RWPE2 (cell line): Measurements from ENCODE around the gene ROBO1.

Experiments
- ATAC-seq: fragments of 200-7000 bp; cut with Tn5 transposase; 3 replicates; pipeline ENCODE4 v1.9.1; 2021; ENCODE audit warnings: low read depth
- DNase-seq: peaks from one replicate; pipeline ENCODE4 v3.0.0-alpha.2; 2020; ENCODE audit warnings: low spot score
- H3K27ac ChIP-seq: fragments of 450-650 bp; 2 replicates; pipeline ENCODE4 v1.5.1; 2017; ENCODE audit warnings: mild to moderate bottlenecking; ENCODE audit not compliant: poor library complexity, severe bottlenecking
- H3K27me3 ChIP-seq: fragments of 250-450 bp; sonication (Bioruptor Pico); 2 replicates; pipeline ENCODE4 v1.5.1; 2021; ENCODE audit warnings: mild to moderate bottlenecking, moderate library complexity; ENCODE audit not compliant: insufficient read depth, poor library complexity, severe bottlenecking
- H3K36me3 ChIP-seq: fragments of 250-450 bp; sonication (Bioruptor Pico); 2 replicates; pipeline ENCODE4 v1.5.1; 2020; ENCODE audit warnings: low read depth, mild to moderate bottlenecking, moderate library complexity
- H3K4me1 ChIP-seq: fragments of 250-450 bp; sonication (Bioruptor Pico); 2 replicates; pipeline ENCODE4 v1.5.1; 2021; ENCODE audit warnings: mild to moderate bottlenecking, moderate library complexity; ENCODE audit not compliant: insufficient read depth, poor library complexity, severe bottlenecking
- H3K4me3 ChIP-seq: fragments of 250-450 bp; sonication (Bioruptor Pico); 2 replicates; pipeline ENCODE4 v1.5.1; 2021; ENCODE audit warnings: mild to moderate bottlenecking, moderate library complexity; ENCODE audit not compliant: severe bottlenecking
- H3K9me3 ChIP-seq: fragments of 250-450 bp; sonication (Bioruptor Pico); 2 replicates; pipeline ENCODE4 v1.5.1; 2021; ENCODE audit warnings: mild to moderate bottlenecking, moderate library complexity; ENCODE audit not compliant: severe bottlenecking
- CTCF ChIP-seq: fragments of 450-650 bp; IDR thresholded peaks from one replicate; pipeline ENCODE4 v1.5.1; 2017; ENCODE audit warnings: mild to moderate bottlenecking, moderate library complexity; ENCODE audit not compliant: poor library complexity, severe bottlenecking

ROBO1 gene

GRCh38 chr3:78830470-78830869 lies 937.3 kb downstream of the ROBO1 start:
- H3K27me3 ChIP-seq, result no peaks in the 10 kb centered on the region
- H3K36me3 ChIP-seq, result no peaks in the 10 kb centered on the region
- DNase-seq (no peak), ATAC-seq (no peak)
- H3K9me3 ChIP-seq, result no peaks in the 10 kb centered on the region
- H3K4me3 ChIP-seq, result no peak overlapping the region
- H3K4me1 ChIP-seq, result no peaks in the 10 kb centered on the region
- no peak for TF ChIP-seq CTCF
- no peak overlapping the region for H3K27ac ChIP-seq

- H3K36me3 ChIP-seq, result no peaks in the 10 kb centered on the region
- H3K27ac ChIP-seq, result no peak overlapping the region
- H3K9me3 ChIP-seq, result no peaks in the 10 kb centered on the region
- no peak for TF ChIP-seq CTCF
- H3K27me3 ChIP-seq, result no peaks in the 10 kb centered on the region
- ATAC-seq (no peak), DNase-seq (no peak)
- no peak overlapping the region for H3K4me3 ChIP-seq
- peaks cover 11% of the 10 kb centered on the region for H3K4me1 ChIP-seq
Observed at GRCh38 chr3:78827618-78828017, 940.2 kb downstream of the ROBO1 start.

GRCh38 chr3:78825858-78826215 lies 942.0 kb downstream of the ROBO1 start:
- H3K36me3 ChIP-seq, result no peaks in the 10 kb centered on the region

GRCh38 chr3:78825118-78825857 lies 942.5 kb downstream of the ROBO1 start:
- no peak for TF ChIP-seq CTCF
- Histone ChIP-seq H3K27me3 (no peaks in the 10 kb centered on the region), H3K9me3 (no peaks in the 10 kb centered on the region), H3K27ac (no peak overlapping the region), H3K4me1 (peaks cover 11% of the 10 kb centered on the region), H3K36me3 (no peaks in the 10 kb centered on the region), H3K4me3 (no peak overlapping the region)
- DNase-seq, result no peak
- no peak for ATAC-seq

More at GRCh38 chr3:78825858-78826215, 942.0 kb downstream of the ROBO1 start:
- Histone ChIP-seq H3K27me3 (no peaks in the 10 kb centered on the region), H3K9me3 (no peaks in the 10 kb centered on the region), H3K4me3 (no peak overlapping the region), H3K27ac (no peak overlapping the region), H3K4me1 (peaks cover 11% of the 10 kb centered on the region)
- DNase-seq (no peak), ATAC-seq (no peak)
- TF ChIP-seq CTCF, result no peak

- DNase-seq (no peak), ATAC-seq (peak; percentile 89)
- H3K36me3 ChIP-seq, result no peaks in the 10 kb centered on the region
- no peaks in the 10 kb centered on the region for H3K9me3 ChIP-seq
- H3K27ac ChIP-seq, result no peak overlapping the region
- no peak overlapping the region for H3K4me3 ChIP-seq
- peaks cover 11% of the 10 kb centered on the region for H3K4me1 ChIP-seq
- TF ChIP-seq CTCF, result no peak
- no peaks in the 10 kb centered on the region for H3K27me3 ChIP-seq
Observed at GRCh38 chr3:78823859-78824258, 943.9 kb downstream of the ROBO1 start.
